Omental fat pad (tissue), 4 donors: ENCODE measurements around the gene CLSTN2. TPM values are rescaled to one million over a fixed set of nuclear protein-coding genes. Genes with fewer than 3 reads are reported as not detected.

Source experiments
- ATAC-seq: fragments of 150-250 bp; one replicate; pipeline ENCODE4 v1.9.1; 2016; ENCODE audit warnings: mild to moderate bottlenecking, moderate library complexity; ENCODE audit not compliant: low FRiP score
- DNase-seq: peaks from one replicate; pipeline ENCODE4 v3.0.0-alpha.2; 2019; ENCODE audit warnings: low spot score
- total RNA-seq, 4 donors: library from RNA; depleted of rRNA; stranded (reverse); fragments of >200 nt; gene quantifications; one replicate each; pipeline ENCODE4 v1.1.0, GENCODE V29; 2016
- TF ChIP-seq, protein P1 (sequence below), 3 donors: fragments of 450-650 bp; IDR thresholded peaks; one replicate each; pipeline ENCODE4 v1.5.1; 2016 to 2017; ENCODE audit warnings: antibody characterized with exemption in 3 of 3, mild to moderate bottlenecking in 3 of 3, moderate library complexity in 2 of 3

The CLSTN2 gene
- total RNA-seq, 4 donors from 2014 or later, result 20.0 to 40.5 (median 37.8) TPM

DNA sequence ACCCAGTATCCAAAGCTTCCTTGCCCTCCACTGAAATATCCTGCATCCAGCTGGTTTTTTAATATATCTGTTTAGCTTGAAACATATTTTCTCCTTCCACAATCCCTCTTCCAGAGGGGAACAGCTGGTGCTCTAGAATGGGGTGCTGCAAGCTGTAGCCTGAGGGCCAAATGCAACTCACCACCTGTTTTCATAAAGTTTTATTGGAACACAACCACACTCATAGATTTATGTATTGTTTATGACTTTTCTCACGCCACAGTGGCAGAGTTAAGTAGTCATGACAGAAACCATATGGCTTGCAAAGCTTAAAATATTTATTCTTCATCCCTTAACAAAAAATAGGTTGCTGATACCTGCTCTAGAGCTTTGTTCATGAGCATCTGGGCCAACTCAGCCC lies 298.7 kb downstream of the CLSTN2 start:
- TF ChIP-seq, protein P1, sequence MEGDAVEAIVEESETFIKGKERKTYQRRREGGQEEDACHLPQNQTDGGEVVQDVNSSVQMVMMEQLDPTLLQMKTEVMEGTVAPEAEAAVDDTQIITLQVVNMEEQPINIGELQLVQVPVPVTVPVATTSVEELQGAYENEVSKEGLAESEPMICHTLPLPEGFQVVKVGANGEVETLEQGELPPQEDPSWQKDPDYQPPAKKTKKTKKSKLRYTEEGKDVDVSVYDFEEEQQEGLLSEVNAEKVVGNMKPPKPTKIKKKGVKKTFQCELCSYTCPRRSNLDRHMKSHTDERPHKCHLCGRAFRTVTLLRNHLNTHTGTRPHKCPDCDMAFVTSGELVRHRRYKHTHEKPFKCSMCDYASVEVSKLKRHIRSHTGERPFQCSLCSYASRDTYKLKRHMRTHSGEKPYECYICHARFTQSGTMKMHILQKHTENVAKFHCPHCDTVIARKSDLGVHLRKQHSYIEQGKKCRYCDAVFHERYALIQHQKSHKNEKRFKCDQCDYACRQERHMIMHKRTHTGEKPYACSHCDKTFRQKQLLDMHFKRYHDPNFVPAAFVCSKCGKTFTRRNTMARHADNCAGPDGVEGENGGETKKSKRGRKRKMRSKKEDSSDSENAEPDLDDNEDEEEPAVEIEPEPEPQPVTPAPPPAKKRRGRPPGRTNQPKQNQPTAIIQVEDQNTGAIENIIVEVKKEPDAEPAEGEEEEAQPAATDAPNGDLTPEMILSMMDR (IDR thresholded peaks at IDR 0.05), result no peak
- DNase-seq, result no peak
- no peak for ATAC-seq

DNA sequence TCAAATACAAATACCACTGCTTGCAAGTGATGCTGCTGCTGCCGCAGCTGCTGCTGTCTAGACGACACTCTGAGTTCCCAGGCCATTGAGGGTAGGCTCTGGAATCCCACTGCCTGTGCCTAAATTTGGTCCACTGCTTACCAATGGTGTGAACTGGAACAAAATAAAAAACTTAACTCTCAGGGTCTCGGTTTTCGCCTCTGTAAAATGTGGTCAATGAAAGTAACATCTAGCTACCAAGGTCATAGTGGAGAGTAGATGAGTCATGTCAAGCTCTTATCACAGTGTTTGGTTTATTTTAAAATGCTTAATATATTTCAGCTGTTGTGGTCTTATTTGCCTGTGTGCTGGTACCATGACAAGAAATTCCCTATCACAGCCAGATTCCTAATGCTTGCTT lies 299.3 kb downstream of the CLSTN2 start:
- ATAC-seq (no peak), DNase-seq (no peak)
- TF ChIP-seq, protein P1 (IDR thresholded peaks at IDR 0.05), result no peak

DNA sequence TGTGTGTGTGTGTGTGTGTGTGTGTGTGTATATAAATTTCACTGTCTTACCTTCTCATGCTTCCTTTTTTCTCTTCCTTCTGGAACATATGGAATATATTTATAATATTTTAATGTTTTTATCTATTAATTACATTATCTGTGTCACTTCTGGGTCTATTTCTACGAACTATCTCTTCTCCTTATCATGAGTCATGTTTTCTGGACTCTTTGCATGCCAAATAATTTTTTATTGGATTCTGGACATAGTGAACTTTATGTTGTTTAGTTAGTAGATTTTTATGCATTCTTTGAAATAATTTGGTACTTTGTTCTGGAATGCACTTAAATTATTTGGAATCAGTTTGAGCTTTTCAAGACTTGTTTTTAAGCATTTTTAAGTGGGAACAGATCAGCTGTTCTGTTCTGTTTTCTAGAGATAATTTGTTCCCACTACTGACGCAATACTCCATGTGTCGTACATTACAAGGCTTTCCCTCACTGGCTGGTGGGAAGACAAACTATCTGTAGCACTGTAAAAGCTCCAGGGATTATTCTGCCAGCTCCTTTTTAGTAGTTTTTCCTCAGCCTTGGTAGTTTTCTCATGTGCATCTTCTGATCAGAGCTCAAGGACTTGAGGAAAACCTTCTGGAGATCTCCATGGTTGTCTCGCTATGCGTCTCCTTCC lies 302.0 kb downstream of the CLSTN2 start:
- TF ChIP-seq, protein P1 (IDR thresholded peaks at IDR 0.05), result no peak
- ATAC-seq (no peak), DNase-seq (no peak)

DNA sequence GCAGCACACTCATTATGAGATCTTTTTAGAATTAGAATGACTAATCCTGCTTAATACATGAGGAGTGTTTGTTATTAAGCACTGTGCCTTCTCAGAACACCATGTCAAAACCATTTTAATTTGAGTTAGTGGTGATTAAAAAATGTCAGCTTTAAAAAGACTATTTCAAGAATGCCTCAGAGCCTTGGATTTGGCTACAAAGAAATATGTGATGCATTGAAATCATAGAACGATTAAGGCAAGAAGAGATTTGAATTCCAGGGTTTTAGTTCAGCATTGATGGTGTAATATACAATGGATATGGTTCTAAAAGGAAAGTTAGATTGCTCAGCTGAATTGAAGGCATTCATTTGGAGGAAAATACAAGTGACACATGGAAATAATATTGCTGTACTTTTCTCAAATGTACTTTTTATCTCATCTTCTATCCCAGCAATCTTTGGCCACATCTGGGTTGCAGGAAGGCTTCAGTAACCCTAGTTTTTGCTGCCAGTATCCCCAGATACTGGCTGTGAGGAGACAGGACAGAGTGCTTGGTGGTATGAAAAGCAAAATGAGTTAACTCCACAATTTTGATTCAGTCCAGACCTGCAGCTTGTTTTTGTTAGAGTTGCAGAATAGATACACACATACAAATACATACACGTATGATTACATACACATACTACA lies 303.8 kb downstream of the CLSTN2 start:
- ATAC-seq, result no peak
- DNase-seq, result no peak

DNA sequence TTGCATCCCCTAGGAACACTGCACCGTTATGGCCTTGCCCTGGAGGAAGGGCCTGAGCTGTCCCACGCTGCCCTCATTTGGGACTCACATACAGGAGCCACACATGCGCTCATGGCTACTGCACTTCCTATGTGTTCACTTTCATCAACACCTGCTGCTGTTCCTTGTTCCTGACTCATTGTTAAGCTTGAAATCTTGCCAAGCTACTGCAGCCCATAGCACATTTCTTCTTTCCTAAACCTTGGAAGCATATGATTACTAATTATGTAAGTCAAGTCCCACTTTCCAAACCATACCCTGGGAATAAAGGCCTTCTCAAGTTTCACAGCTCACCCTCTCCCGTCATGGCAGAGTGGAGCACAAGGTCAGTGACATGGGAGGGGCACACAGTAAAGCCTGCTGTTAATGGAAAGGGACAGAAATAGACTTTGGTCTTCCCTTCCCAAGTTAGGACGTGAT lies 307.9 kb downstream of the CLSTN2 start:
- DNase-seq (no peak), ATAC-seq (no peak)
- TF ChIP-seq, protein P1 (IDR thresholded peaks at IDR 0.05), result no peak

More for the DNA sequence above, 303.8 kb downstream of the CLSTN2 start:
- TF ChIP-seq, protein P1 (IDR thresholded peaks at IDR 0.05), result no peak

DNA sequence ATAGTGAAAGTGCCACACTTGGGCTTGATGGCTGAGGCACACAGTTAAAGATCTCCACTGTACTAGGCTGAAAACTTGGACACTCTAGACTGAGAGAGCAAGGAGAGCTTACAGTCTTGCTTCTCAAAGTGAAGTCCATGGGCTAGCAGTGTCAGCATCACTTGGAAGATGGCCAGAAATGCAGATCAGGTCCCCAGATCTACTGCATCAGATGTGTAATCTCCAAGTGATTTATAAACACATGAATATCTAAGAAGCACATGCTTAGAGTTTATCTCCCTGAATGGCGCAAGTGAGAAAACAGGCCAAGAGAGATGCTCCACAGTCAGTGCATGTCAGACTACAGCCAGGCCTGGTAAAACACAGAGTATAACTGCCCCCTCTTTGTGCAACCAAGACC lies 308.6 kb downstream of the CLSTN2 start:
- TF ChIP-seq, protein P1 (IDR thresholded peaks at IDR 0.05), result no peak
- no peak for DNase-seq
- no peak for ATAC-seq

DNA sequence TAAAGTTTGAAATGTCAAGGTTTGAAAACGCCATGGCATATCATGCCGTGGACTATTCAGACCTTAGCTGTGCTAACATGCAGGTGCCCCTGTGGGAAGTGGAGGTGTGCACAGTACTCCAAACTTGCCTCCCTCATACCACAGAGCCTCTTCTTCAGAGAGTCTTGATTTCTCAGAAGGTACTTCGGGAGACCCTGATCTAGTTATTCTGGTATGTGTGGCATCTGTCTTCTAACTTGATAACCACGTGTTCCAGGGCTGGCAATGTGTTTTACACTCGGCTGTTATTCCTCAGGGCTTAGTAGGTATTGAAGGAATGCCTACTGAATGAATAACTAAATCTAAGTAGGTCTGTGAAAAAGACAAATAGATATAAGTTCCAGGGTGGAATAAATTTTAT lies 309.9 kb downstream of the CLSTN2 start:
- ATAC-seq, result no peak
- TF ChIP-seq, protein P1 (IDR thresholded peaks at IDR 0.05), result no peak

More for the DNA sequence above, 309.9 kb downstream of the CLSTN2 start:
- no peak for DNase-seq
